Peyer's patch (tissue), 4 donors: Measurements from ENCODE around the gene PIK3IP1.

Experiments used
- POLR2A ChIP-seq, 2 donors: fragments of 450-650 bp; IDR thresholded peaks; one replicate each; pipeline ENCODE4 v1.5.1; 2017; ENCODE audit warnings: antibody characterized with exemption in 2 of 2, mild to moderate bottlenecking in 2 of 2, moderate library complexity in 2 of 2
- TF ChIP-seq, protein P1 (sequence below), 6 experiments: fragments of 450-650 bp in 4 of 6; fragments of 200-600 bp in 2 of 6; sonication (generic) in 1 of 6; IDR thresholded peaks; one replicate each; pipeline ENCODE4 v1.5.1; 2017 to 2019; ENCODE audit warnings: antibody characterized with exemption in 6 of 6, mild to moderate bottlenecking in 3 of 6, moderate library complexity in 1 of 6

- TF ChIP-seq, protein P1, sequence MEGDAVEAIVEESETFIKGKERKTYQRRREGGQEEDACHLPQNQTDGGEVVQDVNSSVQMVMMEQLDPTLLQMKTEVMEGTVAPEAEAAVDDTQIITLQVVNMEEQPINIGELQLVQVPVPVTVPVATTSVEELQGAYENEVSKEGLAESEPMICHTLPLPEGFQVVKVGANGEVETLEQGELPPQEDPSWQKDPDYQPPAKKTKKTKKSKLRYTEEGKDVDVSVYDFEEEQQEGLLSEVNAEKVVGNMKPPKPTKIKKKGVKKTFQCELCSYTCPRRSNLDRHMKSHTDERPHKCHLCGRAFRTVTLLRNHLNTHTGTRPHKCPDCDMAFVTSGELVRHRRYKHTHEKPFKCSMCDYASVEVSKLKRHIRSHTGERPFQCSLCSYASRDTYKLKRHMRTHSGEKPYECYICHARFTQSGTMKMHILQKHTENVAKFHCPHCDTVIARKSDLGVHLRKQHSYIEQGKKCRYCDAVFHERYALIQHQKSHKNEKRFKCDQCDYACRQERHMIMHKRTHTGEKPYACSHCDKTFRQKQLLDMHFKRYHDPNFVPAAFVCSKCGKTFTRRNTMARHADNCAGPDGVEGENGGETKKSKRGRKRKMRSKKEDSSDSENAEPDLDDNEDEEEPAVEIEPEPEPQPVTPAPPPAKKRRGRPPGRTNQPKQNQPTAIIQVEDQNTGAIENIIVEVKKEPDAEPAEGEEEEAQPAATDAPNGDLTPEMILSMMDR (IDR thresholded peaks at IDR 0.05), result no peak
- TF ChIP-seq POLR2A (IDR thresholded peaks at IDR 0.05), result peak; percentile 38 to 46
These were observed 2.9 kb downstream of the PIK3IP1 start for GRCh38 chr22:31289344-31289743.
